HepG2 (cell line): ENCODE measurements around the gene PLK3. TPM values are rescaled to one million over a fixed set of nuclear protein-coding genes. Genes with fewer than 3 reads are reported as not detected.

Experiments
- ATAC-seq: fragments of 200-7000 bp; cut with Tn5 transposase; 3 replicates; pipeline ENCODE4 v1.9.1; 2020; ENCODE audit warnings: mild to moderate bottlenecking, moderate library complexity
- BruUV-seq: library from RNA; stranded (reverse); fragments of 400-500 nt; replicated peaks from 2 replicates; lab custom pipeline; 2021; lab: Mats Ljungman, UMichigan
- CTCF ChIA-PET: fragments of 300-600 bp; formaldehyde crosslinking; extraction: SDS; loops from one replicate; lab custom pipeline; 2021; ENCODE audit warnings: low total read pairs, inconsistent platforms, low intra/inter-chr PET ratio; lab: Yijun Ruan, JAX
- POLR2A ChIA-PET: fragments of 350-600 bp; sonication (Branson Sonifier 250); formaldehyde crosslinking; loops from one replicate; lab custom pipeline; 2020; ENCODE audit warnings: antibody characterized with exemption, inconsistent platforms; lab: Yijun Ruan, JAX
- DNase-seq: peaks from one replicate; pipeline ENCODE4 v3.0.0-alpha.2; 2015; ENCODE audit warnings: low spot score
- FAIRE-seq: peaks from 3 replicates; lab custom pipeline; 2011; peaks lifted over from hg19 to GRCh38; lab: Jason Lieb, UNC
- H2AFZ ChIP-seq: one replicate; pipeline ENCODE4 v1.6.1; 2011; ENCODE audit warnings: low read length, inconsistent platforms
- H3K27ac ChIP-seq: fragments of 300-600 bp; 3 replicates; pipeline ENCODE4 v1.8.0; 2011; ENCODE audit warnings: mixed run types, mild to moderate bottlenecking, mixed read lengths, low read length, inconsistent platforms; ENCODE audit not compliant: insufficient read depth; ENCODE audit errors: extremely low read length
- H3K27me3 ChIP-seq, 2 experiments: fragments of 200-600 bp in 1 of 2; 2 replicates in 1 of 2; 3 replicates in 1 of 2; pipeline versions ENCODE4 v1.6.0 to v1.8.0; 2011; ENCODE audit warnings: low read length in 2 of 2, mild to moderate bottlenecking in 2 of 2, moderate library complexity in 2 of 2, inconsistent platforms in 1 of 2; ENCODE audit not compliant: insufficient read depth in 2 of 2, control insufficient read depth in 1 of 2
- H3K36me3 ChIP-seq, 2 experiments: fragments of 200-600 bp in 1 of 2; replicated peaks in 1 of 2; 2 replicates in 1 of 2; 3 replicates in 1 of 2; pipeline versions ENCODE4 v1.5.1 to v1.8.0; 2011; ENCODE audit warnings: low read length in 2 of 2, inconsistent platforms in 1 of 2; ENCODE audit not compliant: insufficient read depth in 2 of 2, control insufficient read depth in 1 of 2
- H3K4me1 ChIP-seq: 2 replicates; pipeline ENCODE4 v1.5.1; 2012; ENCODE audit warnings: low read length, inconsistent platforms; ENCODE audit not compliant: insufficient read depth
- H3K4me2 ChIP-seq: 2 replicates; pipeline ENCODE4 v1.6.0; 2011; ENCODE audit warnings: low read depth, low read length, inconsistent platforms
- H3K4me3 ChIP-seq, 3 experiments: fragments of 200-600 bp in 1 of 3; sonication (generic), shearing (Covaris generic) in 1 of 3; replicated peaks in 1 of 3; 2 replicates each; pipeline ENCODE4 v1.5.1; 2011 to 2016; ENCODE audit warnings: low read length in 3 of 3, inconsistent platforms in 2 of 3, low read depth in 2 of 3, mild to moderate bottlenecking in 2 of 3, control low read depth in 1 of 3, mixed read lengths in 1 of 3; ENCODE audit not compliant: insufficient read depth in 1 of 3
- H3K79me2 ChIP-seq: one replicate; pipeline ENCODE4 v1.6.1; 2011; ENCODE audit warnings: low read length, inconsistent platforms; ENCODE audit not compliant: insufficient read depth
- H3K9ac ChIP-seq: 2 replicates; pipeline ENCODE4 v1.6.0; 2011; ENCODE audit warnings: mild to moderate bottlenecking, low read depth, low read length, inconsistent platforms; ENCODE audit not compliant: insufficient read depth
- H3K9me3 ChIP-seq: 2 replicates; pipeline ENCODE4 v1.5.1; 2012; ENCODE audit warnings: mild to moderate bottlenecking, low read length
- H4K20me1 ChIP-seq: 2 replicates; pipeline ENCODE4 v1.6.0; 2011; ENCODE audit warnings: inconsistent platforms, mild to moderate bottlenecking, low read length, moderate library complexity; ENCODE audit not compliant: insufficient read depth
- DNMT3B ChIP-seq: conservative IDR thresholded peaks from 2 replicates; pipeline ENCODE4 v1.6.1; 2016; ENCODE audit warnings: missing biosample characterization, control low read depth
- MATR3 ChIP-seq: sonication (generic); formaldehyde crosslinking; IDR thresholded peaks from 2 replicates; pipeline ENCODE4 v1.4.0; 2020; ENCODE audit warnings: missing genetic modification reagents
- MEF2D ChIP-seq: sonication (generic); formaldehyde crosslinking; IDR thresholded peaks from 2 replicates; pipeline ENCODE4 v1.5.1; 2020; ENCODE audit warnings: mild to moderate bottlenecking, missing genetic modification reagents
- SMARCE1 ChIP-seq: fragments of 450-650 bp; IDR thresholded peaks from 2 replicates; pipeline ENCODE4 v1.6.1; 2017; ENCODE audit warnings: borderline replicate concordance
- ZBTB38 ChIP-seq: sonication (generic); formaldehyde crosslinking; IDR thresholded peaks from 2 replicates; pipeline ENCODE4 v1.5.1; 2020; ENCODE audit warnings: mild to moderate bottlenecking, missing genetic modification reagents
- ZNF160 ChIP-seq: sonication (generic); formaldehyde crosslinking; IDR thresholded peaks from 2 replicates; pipeline ENCODE4 v1.8.0; 2022; ENCODE audit warnings: mild to moderate bottlenecking, inconsistent platforms, missing genetic modification reagents
- ZNF180 ChIP-seq: sonication (generic); formaldehyde crosslinking; IDR thresholded peaks from 2 replicates; pipeline ENCODE4 v1.4.0; 2020; ENCODE audit warnings: low read depth, missing genetic modification reagents, borderline replicate concordance
- ZNF556 ChIP-seq: sonication (generic); formaldehyde crosslinking; IDR thresholded peaks from 2 replicates; pipeline ENCODE4 v1.4.0; 2020; ENCODE audit warnings: mild to moderate bottlenecking, missing genetic modification reagents, borderline replicate concordance
- ZNF569 ChIP-seq: sonication (generic); formaldehyde crosslinking; IDR thresholded peaks from 2 replicates; pipeline ENCODE4 v1.5.0; 2020; ENCODE audit warnings: mild to moderate bottlenecking, missing genetic modification reagents, moderate library complexity, borderline replicate concordance
- WGBS: methylation state at CpG from one replicate; pipeline ENCODE4 v1.1.6; 2017; ENCODE audit warnings: low lambda C conversion rate; 5-methylcytosine and 5-hydroxymethylcytosine counted together
- in situ Hi-C: cut with HindIII; loops from 2 replicates; pipeline ENCODE4 v1.10.0; 2017; ENCODE audit warnings: low pct_unique_long_range_greater_than_20kb; ENCODE audit not compliant: extremely low pct_ligation_motif_present
- intact Hi-C: fragments of 100-400 bp; cut with micrococcal nuclease; formaldehyde crosslinking; loops from one replicate; pipeline ENCODE4 v1.10.0; 2022; ENCODE audit not compliant: unreplicated experiment
- polyA plus RNA-seq, 8 experiments: library from polyadenylated mRNA; depleted of rRNA in 3 of 8; stranded (reverse) in 7 of 8; unstranded in 1 of 8; fragments of >200 nt; fragmentation: Illumina TruSeq in 4 of 8; extraction: Trizol in 4 of 8; gene quantifications; 2 replicates each; pipeline versions ENCODE4 v1.2.1 to v1.2.3, GENCODE V29; 2011 to 2016; ENCODE audit warnings: low read depth in 4 of 8, missing spikeins in 1 of 8, mixed read lengths in 1 of 8; ENCODE audit not compliant: insufficient read depth in 1 of 8
- total RNA-seq, 5 experiments: library from RNA; depleted of rRNA; stranded (reverse); fragments of >200 nt; fragmentation: Illumina TruSeq; extraction: Trizol; gene quantifications; 2 replicates each; pipeline ENCODE4 v1.2.3, GENCODE V29; 2016; ENCODE audit warnings: low read depth in 1 of 5
- TF ChIP-seq, protein P1 (sequence below): sonication (generic); formaldehyde crosslinking; IDR thresholded peaks from 2 replicates; pipeline ENCODE4 v1.4.0; 2020; ENCODE audit warnings: missing genetic modification reagents, borderline replicate concordance
- TF ChIP-seq, protein P2 (sequence below): IDR thresholded peaks from 2 replicates; pipeline ENCODE4 v1.6.1; 2016; ENCODE audit warnings: control low read depth

The PLK3 gene
- total and polyA plus RNA-seq, 2 of the 13 experiments (the other 11 are each of a cell fraction or from before 2014, with no cell fraction given), result 9.8 to 16.9 TPM

DNA sequence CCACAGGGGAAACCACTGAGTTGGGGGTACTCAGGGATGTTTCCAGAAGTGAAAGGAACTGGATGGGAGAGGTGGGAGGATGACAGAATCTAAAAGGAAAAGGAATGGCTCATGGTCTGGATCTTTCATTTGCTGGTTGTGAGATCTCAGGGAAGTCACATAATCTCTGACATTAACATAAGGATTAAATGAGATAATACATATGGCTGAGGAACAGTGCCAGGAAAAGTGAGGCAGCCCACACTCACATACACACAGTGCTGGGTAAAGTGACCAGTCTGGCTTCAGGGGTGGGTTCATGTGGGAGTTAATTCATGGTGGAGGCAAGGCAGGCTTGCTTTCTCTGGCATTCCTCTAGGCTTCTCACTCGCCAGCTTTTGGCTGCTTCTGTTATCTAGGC lies 46.8 kb downstream of the PLK3 start:
- no peaks in the 10 kb centered on the region for H3K9me3 ChIP-seq
- no CpG with 5 or more reads among the region's 1 CpG for WGBS
- H3K4me1 ChIP-seq, result peaks cover 33% of the 10 kb centered on the region
- TF ChIP-seq, protein P1, sequence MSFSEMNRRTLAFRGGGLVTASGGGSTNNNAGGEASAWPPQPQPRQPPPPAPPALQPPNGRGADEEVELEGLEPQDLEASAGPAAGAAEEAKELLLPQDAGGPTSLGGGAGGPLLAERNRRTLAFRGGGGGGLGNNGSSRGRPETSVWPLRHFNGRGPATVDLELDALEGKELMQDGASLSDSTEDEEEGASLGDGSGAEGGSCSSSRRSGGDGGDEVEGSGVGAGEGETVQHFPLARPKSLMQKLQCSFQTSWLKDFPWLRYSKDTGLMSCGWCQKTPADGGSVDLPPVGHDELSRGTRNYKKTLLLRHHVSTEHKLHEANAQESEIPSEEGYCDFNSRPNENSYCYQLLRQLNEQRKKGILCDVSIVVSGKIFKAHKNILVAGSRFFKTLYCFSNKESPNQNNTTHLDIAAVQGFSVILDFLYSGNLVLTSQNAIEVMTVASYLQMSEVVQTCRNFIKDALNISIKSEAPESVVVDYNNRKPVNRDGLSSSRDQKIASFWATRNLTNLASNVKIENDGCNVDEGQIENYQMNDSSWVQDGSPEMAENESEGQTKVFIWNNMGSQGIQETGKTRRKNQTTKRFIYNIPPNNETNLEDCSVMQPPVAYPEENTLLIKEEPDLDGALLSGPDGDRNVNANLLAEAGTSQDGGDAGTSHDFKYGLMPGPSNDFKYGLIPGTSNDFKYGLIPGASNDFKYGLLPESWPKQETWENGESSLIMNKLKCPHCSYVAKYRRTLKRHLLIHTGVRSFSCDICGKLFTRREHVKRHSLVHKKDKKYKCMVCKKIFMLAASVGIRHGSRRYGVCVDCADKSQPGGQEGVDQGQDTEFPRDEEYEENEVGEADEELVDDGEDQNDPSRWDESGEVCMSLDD (CRISPR knock-in tag), result no peak
- TF ChIP-seq, protein P2, sequence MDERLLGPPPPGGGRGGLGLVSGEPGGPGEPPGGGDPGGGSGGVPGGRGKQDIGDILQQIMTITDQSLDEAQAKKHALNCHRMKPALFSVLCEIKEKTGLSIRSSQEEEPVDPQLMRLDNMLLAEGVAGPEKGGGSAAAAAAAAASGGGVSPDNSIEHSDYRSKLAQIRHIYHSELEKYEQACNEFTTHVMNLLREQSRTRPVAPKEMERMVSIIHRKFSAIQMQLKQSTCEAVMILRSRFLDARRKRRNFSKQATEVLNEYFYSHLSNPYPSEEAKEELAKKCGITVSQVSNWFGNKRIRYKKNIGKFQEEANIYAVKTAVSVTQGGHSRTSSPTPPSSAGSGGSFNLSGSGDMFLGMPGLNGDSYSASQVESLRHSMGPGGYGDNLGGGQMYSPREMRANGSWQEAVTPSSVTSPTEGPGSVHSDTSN (CRISPR knock-in tag), result no peak
- TF ChIP-seq MEF2D (CRISPR knock-in tag), result no peak
- no peak for TF ChIP-seq ZNF160
- no peak for TF ChIP-seq SMARCE1
- TF ChIP-seq DNMT3B (CRISPR knock-in tag), result no peak
- no peak for TF ChIP-seq ZNF556
- no peak for TF ChIP-seq ZBTB38 (CRISPR knock-in tag)
- no peak for TF ChIP-seq ZNF180 (CRISPR knock-in tag)
- no peak for TF ChIP-seq ZNF569 (CRISPR knock-in tag)
- TF ChIP-seq MATR3, result no peak
- in situ Hi-C loops, result loop anchor here (25.0 kb wide), 1 partner anchor 165 kb away; the partner anchor contains the start of genes HECTD3 and UROD
- intact Hi-C loops, result no loop called here
- no peaks in the 10 kb centered on the region for H3K79me2 ChIP-seq
- FAIRE-seq, result no peak
- ChIA-PET POLR2A (no interaction called here), CTCF (no interaction called here)
- no peak overlapping the region for H2AFZ ChIP-seq
- H4K20me1 ChIP-seq, result no peaks in the 10 kb centered on the region
- H3K27ac ChIP-seq, result no peak overlapping the region
- H3K9ac ChIP-seq, result no peak overlapping the region
- H3K27me3 ChIP-seq, result no peaks in the 10 kb centered on the region
- DNase-seq, result no peak
- ATAC-seq, result no peak
- H3K4me3 ChIP-seq, result no peak overlapping the region
- no peak overlapping the region for H3K4me2 ChIP-seq
- no peaks in the 10 kb centered on the region; a peak in 1 of 5 replicates for H3K36me3 ChIP-seq
- no TSS peak for BruUV-seq
